Embryonic facial prominence (tissue), 1 donor: ENCODE data around the gene UBE3A.

Experiments used
- DNase-seq: peaks from one replicate; pipeline ENCODE4 v3.0.0-alpha.2; 2016; ENCODE audit errors: extremely low spot score

UBE3A gene

DNA sequence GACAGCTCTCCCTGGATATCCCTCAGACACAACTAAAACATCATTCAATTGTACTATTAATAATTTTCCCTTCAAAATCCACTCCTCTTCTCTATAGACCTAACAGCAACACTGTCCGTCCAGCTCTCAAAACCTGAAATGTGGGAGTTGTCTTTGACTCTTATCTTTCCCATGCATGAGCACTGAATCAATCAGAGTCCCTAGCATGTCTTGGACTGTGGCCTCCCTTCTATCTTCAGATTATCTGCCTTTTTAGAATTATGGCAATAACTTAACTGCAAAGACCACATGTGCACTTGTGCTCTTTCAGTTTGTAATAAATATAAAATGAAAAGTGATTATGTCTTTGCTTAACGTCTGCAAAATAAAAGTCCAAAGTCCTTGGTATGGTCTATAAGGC is 107.0 kb downstream of the UBE3A start:
- no peak for DNase-seq

DNA sequence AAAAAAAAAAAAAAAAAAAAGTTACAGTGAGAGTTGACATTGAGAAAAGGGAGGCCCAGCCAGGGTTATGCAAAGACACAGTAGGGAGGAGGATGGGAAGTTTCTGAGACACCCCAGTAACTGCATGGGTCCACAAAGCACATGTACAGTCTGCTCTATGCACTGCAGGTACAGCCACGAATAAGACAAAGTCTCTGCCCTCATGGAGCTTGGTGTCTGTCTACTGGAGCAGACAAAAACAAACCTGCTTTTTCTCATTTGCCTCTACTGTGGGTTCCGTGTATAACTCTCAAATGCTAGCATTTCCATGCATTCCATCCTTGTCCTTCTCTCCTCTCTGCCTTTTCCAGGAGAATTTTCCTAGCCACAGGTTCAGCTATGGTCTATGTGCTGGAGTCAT is 107.4 kb downstream of the UBE3A start:
- DNase-seq, result no peak

DNA sequence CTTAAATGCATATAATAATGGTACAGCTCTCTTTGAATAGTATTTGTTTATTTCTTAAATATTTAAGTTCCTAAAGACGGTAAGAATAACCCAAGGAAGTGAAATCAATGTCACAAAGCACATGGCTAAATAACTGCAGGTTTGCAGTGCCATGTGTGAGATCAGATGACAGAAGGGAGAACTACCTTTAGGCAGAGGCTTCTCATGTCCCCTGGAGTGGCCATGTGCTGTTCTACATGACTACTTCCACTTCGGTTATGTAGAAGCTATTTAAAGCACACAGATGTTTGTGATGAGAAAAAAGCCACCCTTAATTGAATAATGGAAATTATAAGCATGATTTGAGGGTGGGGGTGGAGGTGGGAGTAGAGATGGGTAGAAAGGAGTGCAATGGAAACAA is 109.1 kb downstream of the UBE3A start:
- no peak for DNase-seq

DNA sequence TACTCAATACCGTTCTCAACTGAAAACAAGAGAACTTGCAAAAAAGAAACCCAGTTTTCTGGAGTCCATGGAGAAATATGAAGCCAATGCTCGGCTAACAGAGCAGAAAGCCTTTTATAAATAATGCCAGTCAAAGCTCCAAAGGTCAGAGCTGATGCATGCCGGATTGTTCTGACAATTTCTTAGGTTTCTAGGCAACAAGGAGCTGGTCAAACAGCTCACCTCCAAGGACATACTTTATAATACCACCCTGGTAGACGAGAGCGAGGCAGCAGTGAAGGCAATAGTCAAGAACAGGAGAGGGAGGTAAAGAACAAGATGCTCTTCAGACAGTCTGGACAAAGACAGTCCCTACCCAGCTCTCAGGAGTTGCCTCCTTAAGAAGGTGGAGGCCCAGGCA is 111.1 kb downstream of the UBE3A start:
- DNase-seq, result no peak

DNA sequence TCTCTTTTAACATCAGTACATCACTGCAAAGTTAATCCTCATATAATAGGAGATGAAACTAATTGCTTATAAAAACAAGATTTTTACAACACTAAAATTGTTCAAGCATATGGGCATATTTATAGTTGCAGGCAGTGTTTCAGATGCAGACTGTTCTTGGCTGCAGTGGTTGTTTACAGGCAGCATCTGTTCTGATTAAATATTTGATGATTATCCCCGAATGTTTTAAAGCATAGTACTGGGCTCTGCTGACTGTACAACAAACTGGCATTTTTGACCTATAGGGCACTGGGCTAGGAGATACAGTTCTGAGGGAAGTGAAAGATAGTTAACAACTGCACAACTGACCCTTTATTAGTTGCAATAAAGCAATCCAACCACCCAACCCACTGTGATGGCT is 113.6 kb downstream of the UBE3A start:
- no peak for DNase-seq

DNA sequence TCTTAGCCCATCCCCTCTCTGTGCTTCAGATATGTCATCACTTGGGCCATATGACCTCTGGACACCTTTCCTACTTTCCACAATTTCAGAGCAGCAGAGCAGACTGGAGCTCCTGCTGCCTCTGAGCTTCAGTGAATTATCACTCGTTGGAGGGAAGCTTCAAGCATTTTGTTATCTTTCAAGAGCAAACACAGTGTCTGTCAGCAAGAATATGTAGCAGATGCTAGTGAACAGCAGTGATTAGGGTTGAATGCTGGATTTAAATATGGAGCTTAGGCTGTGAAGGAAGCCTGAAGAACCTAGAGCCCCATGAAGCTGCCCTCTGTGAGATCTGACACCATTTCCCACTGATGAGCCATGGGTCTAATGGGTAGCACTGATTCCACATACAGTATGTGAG is 115.4 kb downstream of the UBE3A start:
- DNase-seq, result no peak

DNA sequence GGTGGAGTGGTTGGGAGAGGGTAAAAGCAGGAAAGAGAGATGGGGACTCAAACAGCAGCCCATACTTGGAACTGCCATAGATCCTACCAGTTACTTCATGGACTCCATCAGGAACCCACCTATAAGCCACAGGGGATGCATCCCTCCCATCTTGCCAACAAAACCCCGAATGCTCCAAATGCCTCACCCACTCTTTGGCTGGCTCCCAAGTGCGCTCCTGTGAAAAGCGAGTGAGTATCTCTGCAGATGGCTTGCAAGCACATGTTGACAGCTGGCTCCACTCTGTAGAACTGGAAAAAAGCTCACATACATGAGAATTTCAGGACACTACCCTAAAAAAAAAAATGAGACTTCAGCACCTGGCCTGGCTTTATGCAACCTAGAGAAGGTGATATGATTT is 151.0 kb downstream of the UBE3A start:
- no peak for DNase-seq
